Endometrial microvascular endothelial cells (primary cell): ENCODE results near the gene GARNL3. TPM values are rescaled to one million over a fixed set of nuclear protein-coding genes. Genes with fewer than 3 reads are reported as not detected.

Source experiments
- in situ Hi-C: cut with HindIII; loops from 2 replicates; pipeline ENCODE4 v1.10.0; 2017; ENCODE audit warnings: low sequenced_read_pairs, low pct_unique_long_range_greater_than_20kb; ENCODE audit errors: inconsistent ontology term
- total RNA-seq: library from RNA; depleted of rRNA; stranded (reverse); fragments of >200 nt; gene quantifications from one replicate; pipeline ENCODE4 v1.2.3, GENCODE V29; 2015; ENCODE audit errors: inconsistent ontology term

GARNL3 gene
- total RNA-seq, 1 donor from 2014 or later = 6.2 TPM

GRCh38 chr9:127263664-127264063, 910 bp upstream of the GARNL3 start:
- in situ Hi-C loops = no loop called here

GRCh38 chr9:127267793-127268525, 3.4 kb downstream of the GARNL3 start:
- in situ Hi-C loops = no loop called here

- in situ Hi-C loops = no loop called here
Observed at GRCh38 chr9:127269449-127269848, 4.9 kb downstream of the GARNL3 start.

- in situ Hi-C loops = no loop called here
Observed at GRCh38 chr9:127273326-127273725, 8.8 kb downstream of the GARNL3 start.

DNA sequence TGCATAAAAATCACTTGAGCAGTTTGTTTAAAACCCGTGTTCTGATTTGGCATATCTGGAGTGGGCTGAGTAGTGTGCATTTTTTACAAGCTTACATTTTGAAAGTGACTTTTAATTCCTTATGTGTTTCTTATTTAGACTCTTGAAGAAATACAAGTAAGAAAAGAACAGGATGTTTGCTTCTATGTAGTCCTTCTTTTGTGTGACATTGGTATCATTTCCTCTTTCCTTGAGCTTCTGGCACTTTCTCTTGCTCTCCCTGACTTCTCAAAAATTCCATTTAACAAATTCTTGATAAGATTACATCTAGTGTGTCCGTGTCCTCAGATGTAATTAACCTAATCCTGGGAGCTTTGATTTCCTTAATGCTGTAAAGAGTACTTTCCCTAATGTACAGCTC, 12.5 kb downstream of the GARNL3 start:
- in situ Hi-C loops = no loop called here

- in situ Hi-C loops = no loop called here
Observed at GRCh38 chr9:127277770-127278169, 13.2 kb downstream of the GARNL3 start.

DNA sequence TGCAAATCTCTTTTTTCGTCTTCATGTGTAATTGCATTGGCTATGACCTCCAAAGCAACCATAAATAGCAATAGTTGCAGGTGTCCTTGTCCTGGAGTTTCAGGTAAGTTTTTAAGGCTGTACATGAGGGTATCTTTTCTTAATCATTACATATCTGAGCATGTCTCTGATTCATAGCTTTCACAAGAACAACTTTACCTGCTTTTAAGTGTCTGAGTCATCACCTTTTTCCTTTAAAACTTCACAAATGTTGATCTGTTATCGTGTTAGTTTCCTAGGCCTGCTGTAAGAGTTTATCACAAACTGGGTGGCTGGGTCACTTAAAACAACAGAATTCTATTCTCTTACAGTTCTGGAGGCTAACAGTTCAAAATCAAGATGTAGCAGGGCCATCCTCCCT, 13.8 kb downstream of the GARNL3 start:
- in situ Hi-C loops = no loop called here

GRCh38 chr9:127279717-127280285, 15.2 kb downstream of the GARNL3 start:
- in situ Hi-C loops = no loop called here

GRCh38 chr9:127280880-127281660, 16.5 kb downstream of the GARNL3 start:
- in situ Hi-C loops = no loop called here

DNA sequence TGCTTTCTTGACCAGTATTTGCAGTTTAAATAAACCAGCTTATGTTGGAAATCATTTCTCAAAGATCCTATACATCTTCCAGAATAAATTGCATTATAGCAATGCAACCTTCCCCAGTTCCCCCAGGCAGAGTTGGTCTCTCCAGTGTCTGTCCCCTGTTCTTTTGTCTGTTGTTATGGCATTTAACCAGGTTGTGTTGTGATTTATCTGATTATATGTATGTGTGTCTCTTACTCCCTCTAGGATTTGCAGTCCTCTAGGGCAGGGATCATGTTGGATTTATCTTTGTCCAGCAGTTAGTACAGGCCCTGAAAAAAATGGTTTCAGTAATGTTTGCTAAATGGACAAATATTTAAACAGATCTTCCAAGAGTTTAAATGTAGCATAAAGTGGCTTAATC, 17.3 kb downstream of the GARNL3 start:
- in situ Hi-C loops = no loop called here

DNA sequence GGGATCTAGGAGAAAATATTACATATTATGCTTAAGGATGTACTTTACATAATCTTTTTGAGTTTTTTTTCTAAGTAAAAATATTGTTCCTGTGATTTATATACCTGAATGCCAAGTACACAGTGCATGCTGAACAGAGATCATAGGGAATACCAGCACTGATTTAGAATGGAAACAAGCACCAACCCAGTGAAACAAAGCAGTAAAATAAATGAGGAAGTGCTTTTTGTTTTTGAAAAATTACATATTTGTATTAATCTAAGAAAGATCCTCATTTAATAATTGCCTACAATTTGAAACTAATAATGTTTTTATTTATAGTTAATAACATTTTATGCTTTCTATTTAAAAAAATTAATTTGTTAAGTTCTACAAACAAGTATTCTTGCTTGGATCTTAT, 18.0 kb downstream of the GARNL3 start:
- in situ Hi-C loops = no loop called here

DNA sequence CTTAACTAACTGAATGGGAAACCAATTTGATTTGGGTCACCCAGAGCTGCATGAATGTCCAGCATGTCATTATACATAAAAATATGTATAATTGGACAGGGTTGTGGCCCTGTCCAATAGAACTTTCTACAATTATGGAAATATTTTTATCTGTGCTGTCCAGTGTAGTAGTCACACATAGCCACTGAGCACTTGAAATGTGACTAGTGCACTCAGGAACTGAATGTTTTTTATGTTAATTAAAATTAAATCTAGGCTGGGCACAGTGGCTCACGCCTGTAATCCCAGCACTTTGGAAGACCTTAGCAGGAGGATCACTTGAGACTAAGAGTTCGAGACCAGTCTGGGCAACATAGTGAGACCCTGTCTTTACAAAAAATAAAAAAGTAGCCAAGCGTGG, 18.6 kb downstream of the GARNL3 start:
- in situ Hi-C loops = no loop called here

DNA sequence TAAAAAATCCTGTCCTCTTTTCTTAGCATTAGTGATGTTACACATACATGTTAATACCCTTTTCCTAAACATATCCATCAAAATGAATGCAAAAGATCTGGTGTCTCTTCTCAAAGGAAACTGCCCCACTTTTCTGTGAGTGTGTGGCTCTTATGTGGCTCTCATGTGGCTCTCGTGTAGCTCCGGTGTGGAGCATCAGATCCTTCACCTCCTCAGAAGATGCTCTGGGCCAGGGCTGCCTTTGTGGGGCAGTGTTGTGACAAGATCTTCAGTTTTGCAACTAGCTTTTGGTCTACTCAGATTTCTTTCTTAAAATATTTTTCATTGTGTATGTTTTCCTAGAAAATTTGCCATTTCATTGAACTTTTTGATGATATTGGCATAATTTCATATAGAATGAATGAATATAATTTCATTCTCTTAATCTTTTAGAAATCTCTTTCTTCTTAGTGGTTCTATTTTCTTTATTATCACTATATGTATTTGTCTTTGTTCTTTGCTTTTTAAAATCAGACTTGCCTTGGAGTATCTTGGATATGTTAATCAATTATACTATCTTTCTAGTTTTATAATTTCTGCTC, 19.4 kb downstream of the GARNL3 start:
- in situ Hi-C loops = no loop called here

GRCh38 chr9:127285965-127286364, 21.4 kb downstream of the GARNL3 start:
- in situ Hi-C loops = no loop called here

GRCh38 chr9:127290561-127291065, 26.0 kb downstream of the GARNL3 start:
- in situ Hi-C loops = loop anchor here (10.0 kb wide), 1 partner anchor 114 kb away; no protein-coding TSS in a partner anchor

DNA sequence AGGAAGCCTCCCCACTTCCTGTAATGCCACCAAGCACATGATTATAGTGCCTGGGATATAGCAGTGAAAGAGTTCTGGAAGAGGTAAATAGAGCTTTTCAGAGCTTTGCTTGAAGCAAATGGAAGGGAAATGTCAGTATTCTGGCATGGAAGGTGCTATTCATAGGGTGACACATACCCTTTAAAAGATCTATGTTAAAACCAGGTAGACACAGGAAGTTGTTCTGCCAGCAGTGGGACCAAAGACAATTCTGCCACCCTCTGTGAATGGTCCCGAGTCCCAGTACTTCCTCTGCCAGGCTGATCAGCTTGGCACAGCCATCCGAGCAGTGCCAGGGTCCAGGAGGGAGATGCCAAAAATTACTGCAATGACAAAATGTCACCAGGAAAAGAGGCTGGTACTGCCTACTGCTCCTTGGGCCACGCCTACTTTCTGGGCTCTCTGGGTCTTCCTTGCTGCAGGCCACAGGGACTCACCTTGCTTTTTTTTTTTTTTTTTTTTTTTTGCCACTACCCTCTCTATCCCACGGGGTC, 26.7 kb downstream of the GARNL3 start:
- in situ Hi-C loops = loop anchor here (10.0 kb wide), 1 partner anchor 113 kb away; no protein-coding TSS in a partner anchor

GRCh38 chr9:127292415-127292814, 27.8 kb downstream of the GARNL3 start:
- in situ Hi-C loops = loop anchor here (10.0 kb wide), 1 partner anchor 112 kb away; no protein-coding TSS in a partner anchor

- in situ Hi-C loops = loop anchor here (10.0 kb wide), 1 partner anchor 111 kb away; no protein-coding TSS in a partner anchor
Observed at GRCh38 chr9:127293328-127293727, 28.8 kb downstream of the GARNL3 start.

DNA sequence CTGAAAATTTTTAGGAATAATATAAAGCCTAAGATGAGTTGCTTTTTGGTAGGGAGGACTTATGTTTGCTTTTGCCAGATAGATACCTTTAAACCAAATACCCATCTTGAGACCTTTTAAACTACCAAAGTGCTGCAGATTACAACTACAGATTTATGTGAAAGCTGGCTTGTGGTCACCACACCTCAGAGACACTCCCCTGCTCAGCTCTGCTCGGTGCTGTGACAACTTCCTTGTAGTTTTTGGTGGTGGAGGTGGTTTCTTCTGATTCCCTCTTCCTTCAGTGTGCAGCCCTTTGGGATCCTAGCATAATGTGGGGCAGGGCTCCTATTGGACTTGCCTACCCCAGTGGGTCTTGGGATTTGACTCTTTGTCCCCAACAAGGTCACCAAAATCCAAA, 29.2 kb downstream of the GARNL3 start:
- in situ Hi-C loops = loop anchor here (10.0 kb wide), 1 partner anchor 111 kb away; no protein-coding TSS in a partner anchor
